Activated naive CD8-positive, alpha-beta T cell treated with anti-CD3 and anti-CD28 coated beads, Interleukin-2, amount 50 U/mL, for 16 hours (primary cell): Measurements from ENCODE around the gene CDCA5.

Experiments used
- DNase-seq: peaks from one replicate; pipeline ENCODE4 v3.0.0-alpha.2; 2020; ENCODE audit warnings: low read depth, low spot score

CDCA5 gene

GRCh38 chr11:65071907-65072630, 11.8 kb downstream of the CDCA5 start:
- no peak for DNase-seq

- DNase-seq: no peak
These were observed 14.6 kb downstream of the CDCA5 start for GRCh38 chr11:65069217-65069616.

DNA sequence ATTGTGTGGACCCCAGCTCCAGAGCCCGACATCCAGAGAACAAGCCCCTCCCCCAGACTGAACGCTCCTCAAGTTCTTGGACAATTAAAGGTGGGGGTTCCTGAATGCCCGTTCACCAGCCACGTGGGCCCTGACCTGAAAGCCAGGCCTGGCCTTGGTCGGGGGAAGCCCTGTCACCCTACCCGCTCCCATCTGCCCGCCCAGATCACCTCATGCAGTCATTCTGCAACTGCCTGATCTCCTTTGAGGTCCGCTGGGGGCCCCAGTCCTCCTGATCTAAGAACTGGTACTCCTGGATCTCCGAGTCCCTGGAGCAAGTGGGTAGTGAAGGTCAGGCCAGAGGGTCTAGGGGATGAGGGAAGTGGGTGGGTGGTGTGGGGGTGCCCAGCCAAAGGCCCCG, 16.4 kb downstream of the CDCA5 start:
- DNase-seq: no peak

DNA sequence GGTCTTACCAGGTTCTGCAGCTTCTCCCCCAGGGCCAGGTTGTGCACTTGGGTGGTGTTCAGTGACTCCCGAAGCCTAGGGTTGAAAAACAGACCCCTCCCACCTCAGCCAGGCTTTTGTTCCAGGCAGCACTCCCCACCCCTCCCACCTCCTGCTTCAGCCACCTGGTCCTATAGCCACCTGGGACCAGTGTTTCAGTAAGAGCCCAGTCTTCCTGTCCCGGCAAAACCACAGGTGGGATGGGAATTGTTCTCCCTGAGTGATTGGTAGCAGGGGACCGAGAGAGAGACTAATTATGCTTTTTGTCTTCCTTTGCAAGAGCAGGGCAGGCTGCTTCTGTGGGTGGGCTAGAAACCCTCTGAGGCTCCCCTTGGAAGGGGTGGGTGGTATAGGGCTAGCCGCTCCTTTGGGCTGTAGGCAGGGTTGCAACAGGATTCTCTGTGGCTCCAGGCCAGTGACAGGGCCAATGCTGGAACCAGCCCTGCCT, 17.0 kb downstream of the CDCA5 start:
- no peak for DNase-seq

- no peak for DNase-seq
These were observed 17.5 kb downstream of the CDCA5 start for GRCh38 chr11:65066315-65066714.

DNA sequence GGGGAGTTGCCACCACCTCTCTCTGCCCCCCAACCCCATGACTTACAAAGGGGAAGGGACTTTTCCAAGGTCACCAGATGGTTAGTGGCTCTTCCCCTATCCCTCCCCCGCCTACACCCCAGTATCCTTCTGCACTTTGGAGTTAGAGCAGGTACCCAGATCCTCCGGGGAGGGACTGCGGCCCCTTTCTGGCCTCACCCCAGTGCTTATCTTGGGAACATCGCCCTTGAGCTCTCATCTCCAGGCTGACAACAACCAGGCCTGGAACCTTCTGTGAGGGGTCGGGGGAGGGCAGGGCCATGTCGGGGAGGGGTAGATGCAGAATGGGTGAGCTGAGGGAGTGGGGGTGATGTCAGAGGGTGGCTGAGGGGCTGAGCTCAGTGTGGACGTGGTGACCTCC, 18.0 kb downstream of the CDCA5 start:
- DNase-seq: no peak

- no peak for DNase-seq
These were observed 19.0 kb downstream of the CDCA5 start for GRCh38 chr11:65064847-65065240.

DNA sequence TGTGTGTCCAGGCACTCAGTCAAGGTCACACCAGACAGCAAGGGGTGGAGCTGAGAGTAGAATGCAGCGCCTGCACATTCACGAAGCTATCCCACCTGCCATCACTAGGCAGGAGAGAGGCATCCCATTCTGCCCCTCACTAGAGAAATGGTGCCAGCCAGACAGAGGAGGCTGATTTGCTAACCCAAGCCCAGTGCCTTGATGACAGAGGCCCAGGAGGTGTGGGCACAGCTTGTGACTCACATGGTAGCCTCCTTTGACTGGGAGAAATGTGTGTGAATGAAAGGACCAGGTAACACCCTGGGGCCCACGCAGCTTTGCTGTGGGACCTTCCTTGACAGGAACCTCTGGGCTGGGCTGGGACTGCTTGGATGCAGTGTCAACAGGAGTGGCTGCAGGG, 20.3 kb downstream of the CDCA5 start:
- no peak for DNase-seq

DNA sequence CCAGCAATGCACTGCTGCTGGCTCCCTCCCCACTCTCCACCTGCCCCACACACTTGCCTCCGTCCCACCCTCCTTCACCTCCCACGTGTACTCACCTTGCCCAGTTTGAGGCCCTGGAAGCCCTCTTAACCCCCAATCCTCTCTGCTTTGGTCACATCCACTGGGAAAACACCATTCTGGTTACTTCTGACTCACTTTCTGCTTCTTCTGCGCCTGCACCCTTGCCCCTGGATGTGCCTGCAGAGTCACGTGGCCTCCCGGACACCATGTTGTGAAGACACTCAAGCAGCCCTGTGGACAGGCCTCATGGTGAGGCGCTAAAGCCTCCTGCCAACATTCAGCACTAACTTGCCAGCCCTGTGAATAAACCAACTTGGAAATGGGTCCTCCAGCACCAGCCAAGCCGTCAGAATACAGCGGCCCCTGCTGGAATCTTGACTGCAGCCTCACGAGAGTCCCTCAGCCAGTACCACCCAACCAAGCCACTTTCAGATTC, 22.9 kb downstream of the CDCA5 start:
- no peak for DNase-seq

DNA sequence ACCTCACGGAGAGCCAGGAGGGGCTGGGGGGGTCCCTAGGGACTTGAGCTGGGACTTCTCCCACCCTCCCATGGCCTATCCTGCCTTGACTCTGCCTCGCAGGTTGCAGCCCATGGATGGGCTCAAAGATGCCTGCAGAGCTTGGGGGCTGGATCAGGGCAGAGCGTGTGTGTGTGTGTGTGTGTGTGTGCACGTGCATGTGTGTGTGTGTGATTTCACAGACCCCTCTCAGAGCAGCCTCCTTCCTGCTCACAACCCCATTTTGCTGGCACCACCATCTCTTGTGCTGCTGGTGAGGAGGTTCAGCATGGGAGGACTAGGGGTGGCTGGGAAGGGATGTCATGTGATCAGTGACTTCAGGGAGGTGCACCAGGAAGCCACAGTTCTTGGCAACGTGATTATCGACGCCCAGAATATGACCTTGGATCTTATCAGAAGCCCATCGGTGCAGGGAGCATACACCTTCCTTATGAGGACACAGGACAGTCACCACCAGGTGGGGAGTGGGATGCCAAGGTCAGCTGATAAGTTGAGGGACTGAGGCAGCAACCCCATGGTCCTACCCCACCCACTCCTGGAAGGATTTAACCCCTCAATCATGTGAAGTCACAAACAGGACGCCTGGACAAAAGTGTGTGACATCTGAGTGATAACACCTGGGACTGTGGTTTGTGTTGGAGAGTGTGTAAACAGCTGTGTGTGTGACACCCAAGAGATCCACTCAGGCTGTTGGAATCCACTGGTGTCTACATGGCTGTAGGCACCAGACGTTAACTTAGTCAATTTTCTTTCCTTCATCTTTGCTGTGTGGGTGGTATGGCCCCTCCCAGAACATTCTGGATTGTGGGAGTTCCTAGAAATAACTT, 23.6 kb downstream of the CDCA5 start:
- DNase-seq: no peak

- no peak for DNase-seq
These were observed 24.3 kb downstream of the CDCA5 start for GRCh38 chr11:65059523-65059922.

- DNase-seq: no peak
These were observed 25.3 kb downstream of the CDCA5 start, which contains the start of gene NAALADL1 for GRCh38 chr11:65058419-65059054. TSS of gene NAALADL1 (minus strand) at chr11:65058553. CDS start at chr11:65058521, 32 bp downstream.

DNA sequence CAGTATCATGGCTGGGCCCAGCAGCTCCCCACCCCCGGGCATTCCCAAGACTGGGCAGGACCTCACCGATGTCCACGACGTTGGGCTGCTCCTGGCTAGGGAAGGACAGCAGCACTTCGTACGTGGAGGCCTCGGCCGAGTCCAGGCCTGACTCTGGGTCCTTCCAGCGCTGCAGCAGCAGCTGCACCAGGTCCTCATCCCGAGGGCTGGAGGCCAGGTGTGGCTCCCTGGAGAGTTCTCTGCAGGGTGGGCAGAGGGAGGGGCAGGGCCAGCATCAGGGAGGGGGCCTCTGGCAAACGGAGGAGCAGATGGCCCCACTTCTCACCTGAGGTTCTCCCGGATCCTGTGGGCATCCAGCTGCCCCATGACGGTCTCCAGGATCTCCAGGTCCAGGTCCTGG, 25.8 kb downstream of the CDCA5 start:
- DNase-seq: no peak

GRCh38 chr11:65057526-65057925, 26.3 kb downstream of the CDCA5 start:
- DNase-seq: no peak

DNA sequence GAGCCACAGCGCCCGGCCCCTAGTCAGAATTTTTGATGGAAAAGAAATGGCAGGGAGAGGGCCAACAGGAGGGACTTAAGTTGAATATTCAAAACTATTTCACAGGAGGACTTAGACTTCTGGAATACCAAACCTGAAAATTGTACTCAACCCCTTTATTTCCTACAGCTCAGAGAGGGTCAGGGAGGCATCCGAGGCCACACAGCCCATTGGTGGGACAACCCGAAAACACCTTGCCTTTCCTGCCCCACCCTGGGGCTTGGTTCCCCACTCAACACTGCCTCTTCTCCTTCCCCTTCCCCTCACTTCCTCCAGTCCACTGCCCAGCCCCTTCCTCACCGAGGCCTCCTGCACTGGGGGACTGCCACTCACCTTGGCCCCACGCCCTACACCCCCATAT, 26.8 kb downstream of the CDCA5 start:
- DNase-seq: no peak

- no peak for DNase-seq
These were observed 28.3 kb downstream of the CDCA5 start for GRCh38 chr11:65055538-65055937.

DNA sequence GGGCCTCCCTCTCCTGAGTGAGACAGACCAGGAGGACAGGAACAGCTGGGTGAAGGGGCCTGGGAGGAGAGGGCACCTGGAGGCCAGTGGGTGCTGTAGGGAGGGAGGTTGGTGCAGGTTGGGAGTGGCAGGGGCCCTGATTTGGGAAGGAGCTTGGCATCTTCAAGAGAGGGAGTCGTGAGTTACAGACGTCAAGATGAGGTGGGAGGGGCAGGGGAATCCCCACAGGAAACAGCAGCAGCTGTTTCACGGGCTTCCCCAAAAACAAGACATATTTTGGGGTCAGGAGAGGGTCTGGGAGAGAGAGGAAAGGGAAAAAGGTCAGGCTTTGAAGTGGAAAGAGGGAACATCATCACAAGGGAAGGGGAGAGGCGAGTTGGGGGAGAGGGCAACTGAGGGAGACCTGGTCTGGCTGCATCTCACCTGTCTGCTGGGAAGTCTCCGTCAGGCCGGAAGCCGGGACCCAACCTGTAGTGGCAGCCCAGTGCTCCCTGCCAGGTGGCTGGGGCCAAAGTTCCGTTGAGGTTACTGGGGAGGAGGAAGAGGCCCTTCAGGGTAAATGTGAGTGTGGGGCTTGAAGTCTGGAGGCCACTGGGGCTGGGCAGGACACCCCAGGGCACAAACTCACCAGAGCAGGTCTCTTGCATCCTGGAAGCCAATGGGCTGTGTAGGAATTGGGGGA, 29.9 kb downstream of the CDCA5 start:
- no peak for DNase-seq

GRCh38 chr11:65051398-65051858, 32.4 kb downstream of the CDCA5 start:
- no peak for DNase-seq

DNA sequence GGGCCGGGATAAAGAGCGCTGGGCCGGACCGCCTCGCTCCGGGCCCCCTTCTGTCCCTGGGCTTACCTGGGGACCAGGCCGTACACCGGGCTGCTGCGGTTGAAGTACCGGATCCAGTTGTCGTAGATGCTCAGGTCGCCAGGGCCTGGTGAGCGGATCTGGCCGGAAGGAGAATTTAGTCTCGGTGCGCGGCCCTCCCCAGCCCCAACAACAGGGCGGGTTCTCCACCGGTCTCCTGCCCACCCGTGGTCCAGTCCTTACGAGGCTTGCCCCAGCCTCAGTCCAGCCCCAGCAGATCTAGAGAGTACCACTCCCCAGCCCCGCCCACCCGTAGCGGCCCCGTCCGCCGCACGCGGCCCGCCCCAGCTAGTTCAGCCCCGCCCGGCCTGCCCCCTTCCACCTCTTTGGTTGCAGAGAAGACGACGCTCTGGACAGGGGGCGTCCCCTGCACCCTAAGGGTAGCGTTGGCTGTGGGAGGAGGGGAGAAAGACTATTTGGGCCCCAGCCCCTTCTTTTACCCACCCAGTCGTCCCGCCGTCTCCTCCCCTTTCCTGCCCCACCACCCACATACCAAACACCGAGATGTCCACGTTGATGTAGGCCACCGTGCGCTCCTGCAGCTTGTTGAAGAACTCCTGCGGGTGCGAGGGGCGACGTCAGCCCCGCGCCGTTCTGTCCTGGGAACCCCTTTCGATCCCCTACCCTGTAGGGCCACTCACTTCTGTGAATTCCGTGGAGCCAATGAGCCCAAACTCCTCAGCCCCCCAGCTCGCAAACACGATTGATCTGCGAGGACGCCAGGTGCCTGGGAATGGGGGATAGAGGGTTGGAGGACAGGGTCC, 36.0 kb downstream of the CDCA5 start:
- no peak for DNase-seq

- no peak for DNase-seq
These were observed 38.1 kb downstream of the CDCA5 start for GRCh38 chr11:65045728-65046127.

DNA sequence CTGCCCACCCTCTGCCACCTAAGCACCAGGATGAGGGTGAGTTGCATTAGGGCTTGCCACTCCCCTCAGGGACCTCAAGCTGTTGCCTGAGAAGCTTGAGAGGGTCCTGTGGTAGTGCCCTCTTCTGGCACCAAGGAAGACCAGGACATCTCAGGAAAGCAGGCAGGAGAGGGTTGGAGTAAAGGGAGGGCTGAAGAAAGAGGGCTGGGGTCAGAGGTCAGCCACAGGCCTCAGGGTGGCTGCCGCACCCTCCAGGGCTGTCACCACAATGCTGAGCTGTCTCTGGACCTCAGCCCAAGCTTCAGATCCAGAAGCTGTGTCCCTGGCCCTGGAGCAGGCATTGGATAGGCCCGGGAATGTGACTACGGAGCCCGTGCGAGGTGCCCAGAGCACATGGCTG, 38.8 kb downstream of the CDCA5 start:
- no peak for DNase-seq
